Measurements from ENCODE around the gene INPP5B. TPM values are rescaled to one million over a fixed set of nuclear protein-coding genes. Genes with fewer than 3 reads are reported as not detected.

Gene INPP5B
- total and polyA plus RNA-seq, 5 experiments from 2014 or later: 11.3 to 46.7 (median 22.0) TPM

DNA sequence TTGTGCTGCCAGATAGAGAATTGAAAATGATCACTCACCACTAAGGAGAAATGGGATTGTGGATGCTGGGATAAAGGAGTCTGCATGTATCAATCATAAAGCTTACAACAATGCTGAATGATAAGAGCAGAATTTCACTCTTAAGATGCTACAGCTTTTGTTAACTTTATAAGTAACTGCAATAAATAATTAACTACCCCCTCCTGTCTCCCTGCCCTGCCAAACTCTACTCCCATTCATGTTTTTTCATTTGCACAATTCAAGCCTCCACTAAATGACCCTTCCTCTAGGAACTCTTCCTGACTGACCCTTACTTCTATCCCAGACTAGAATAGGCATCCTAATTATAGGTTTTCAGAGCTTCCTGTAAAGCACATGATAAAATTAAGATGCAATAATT lies 102.3 kb downstream of the INPP5B start:
- Mint-ChIP-seq H3K4me1 (peaks cover 24 to 50% (median 42%) of the 10 kb centered on the region in 4 donors), H3K9me3 (no peaks in the 10 kb centered on the region), H3K4me3 (no peak overlapping the region), H3K36me3 (peaks cover 0 to 51% (median 3%) of the 10 kb centered on the region in 3 donors), H3K27me3 (peaks cover 0 to 1% (median 0%) of the 10 kb centered on the region in 5 donors), H3K27ac (peak overlapping the region in 1 of 10 donors; percentile 6)
- POLR2A ChIA-PET: no interaction called here
- DNase-seq: no peak
- ATAC-seq: no peak

GRCh38 chr1:37841652-37842051 lies 105.2 kb downstream of the INPP5B start:
- no peak overlapping the region for H3K27ac Mint-ChIP-seq

GRCh38 chr1:37840711-37841110 lies 106.1 kb downstream of the INPP5B start:
- Mint-ChIP-seq H3K4me1 (peaks cover 17 to 20% (median 20%) of the 10 kb centered on the region in 4 donors), H3K4me3 (no peak overlapping the region), H3K27ac (no peak overlapping the region), H3K27me3 (peaks cover 0 to 1% (median 0%) of the 10 kb centered on the region in 5 donors), H3K36me3 (peaks cover 0 to 76% (median 12%) of the 10 kb centered on the region in 3 donors), H3K9me3 (no peaks in the 10 kb centered on the region)
- DNase-seq: no peak
- no peak for ATAC-seq
- POLR2A ChIA-PET: no interaction called here

More at GRCh38 chr1:37841652-37842051, 105.2 kb downstream of the INPP5B start:
- no peak overlapping the region for H3K4me3 Mint-ChIP-seq
- POLR2A ChIA-PET: no interaction called here
- DNase-seq (no peak), ATAC-seq (no peak)
- no peaks in the 10 kb centered on the region for H3K9me3 Mint-ChIP-seq
- peaks cover 17 to 29% (median 27%) of the 10 kb centered on the region in 4 donors for H3K4me1 Mint-ChIP-seq
- peaks cover 0 to 1% (median 0%) of the 10 kb centered on the region in 5 donors for H3K27me3 Mint-ChIP-seq
- H3K36me3 Mint-ChIP-seq: peaks cover 0 to 69% (median 12%) of the 10 kb centered on the region in 3 donors

DNA sequence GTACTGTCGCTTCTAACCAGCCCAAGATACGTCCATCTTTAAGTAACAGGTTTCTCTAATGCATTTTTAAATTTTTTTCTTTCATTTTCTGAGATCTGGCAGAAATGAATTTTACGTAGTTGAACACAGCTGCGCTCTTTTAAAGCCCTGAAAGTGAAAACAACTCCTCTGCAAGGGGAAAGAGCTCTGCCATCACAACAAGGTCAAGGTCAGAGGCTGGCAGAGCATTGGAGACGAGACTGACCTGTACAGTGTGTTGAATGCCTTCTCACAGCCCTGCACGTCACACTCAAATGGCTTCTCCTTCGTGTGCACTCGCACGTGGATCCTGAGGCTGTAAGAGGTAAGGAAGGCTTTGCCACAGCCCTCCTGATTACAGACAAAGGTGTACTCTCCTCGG lies 107.2 kb downstream of the INPP5B start:
- DNase-seq (no peak), ATAC-seq (no peak)
- POLR2A ChIA-PET: no interaction called here
- Mint-ChIP-seq H3K4me1 (peaks cover 10 to 11% (median 11%) of the 10 kb centered on the region in 4 donors), H3K27me3 (peaks cover 0 to 1% (median 0%) of the 10 kb centered on the region in 5 donors), H3K27ac (no peak overlapping the region), H3K4me3 (no peak overlapping the region), H3K36me3 (peaks cover 3 to 76% (median 20%) of the 10 kb centered on the region in 3 donors), H3K9me3 (no peaks in the 10 kb centered on the region)

DNA sequence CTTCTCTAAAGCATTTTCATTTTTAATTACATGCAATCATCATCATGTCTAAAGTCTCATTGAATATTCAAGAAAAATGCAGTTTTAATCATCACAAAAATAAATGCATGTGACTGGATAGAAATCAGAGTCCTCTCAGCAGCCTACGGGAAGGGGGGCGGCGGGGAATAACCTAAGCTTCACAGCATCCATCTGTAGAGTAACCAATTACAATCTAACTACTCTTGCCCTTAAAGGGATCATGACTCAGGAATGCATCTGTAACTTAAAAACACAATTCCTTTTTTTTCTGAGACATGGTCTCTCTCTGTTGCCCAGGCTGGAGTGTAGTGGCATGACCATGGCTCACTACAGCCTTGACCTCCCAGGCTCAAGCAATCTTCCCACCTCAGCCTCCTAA lies 110.1 kb downstream of the INPP5B start:
- no peaks in the 10 kb centered on the region for H3K9me3 Mint-ChIP-seq
- H3K36me3 Mint-ChIP-seq: peaks cover 8 to 81% (median 25%) of the 10 kb centered on the region in 3 donors
- peaks cover 0 to 2% (median under 1%) of the 10 kb centered on the region in 4 donors for H3K4me1 Mint-ChIP-seq
- POLR2A ChIA-PET: no interaction called here
- H3K27ac Mint-ChIP-seq: no peak overlapping the region
- ATAC-seq: no peak
- DNase-seq: no peak
- H3K27me3 Mint-ChIP-seq: peaks cover 0 to 1% (median 0%) of the 10 kb centered on the region in 5 donors
- H3K4me3 Mint-ChIP-seq: no peak overlapping the region

GRCh38 chr1:37831809-37832208 lies 115.0 kb downstream of the INPP5B start:
- POLR2A ChIA-PET: no interaction called here
- H3K36me3 Mint-ChIP-seq: peaks cover 8 to 80% (median 13%) of the 10 kb centered on the region in 3 donors

DNA sequence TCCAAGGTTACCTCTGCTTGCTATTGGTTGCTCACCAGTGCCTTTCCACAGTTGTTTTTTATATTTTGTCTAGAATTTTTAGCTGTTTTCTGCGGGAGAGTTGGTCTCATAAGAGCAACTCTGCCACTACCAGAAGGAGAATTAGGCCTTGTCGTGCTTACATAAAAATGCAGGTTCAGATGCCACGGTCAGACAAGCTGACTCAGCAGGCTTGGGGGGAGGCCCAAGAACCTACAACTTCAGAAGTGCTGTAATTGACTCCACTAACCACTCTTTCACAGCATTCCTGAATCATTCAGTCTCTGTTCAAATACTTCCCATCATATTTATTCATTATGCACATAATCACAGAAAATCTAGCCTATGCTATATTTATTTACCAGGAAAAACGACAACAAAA lies 115.7 kb downstream of the INPP5B start:
- Mint-ChIP-seq H3K4me3 (no peak overlapping the region), H3K27ac (no peak overlapping the region), H3K9me3 (no peaks in the 10 kb centered on the region), H3K36me3 (peaks cover 8 to 82% (median 13%) of the 10 kb centered on the region in 3 donors), H3K4me1 (peaks cover 0 to 3% (median 0%) of the 10 kb centered on the region in 4 donors), H3K27me3 (no peaks in the 10 kb centered on the region)
- POLR2A ChIA-PET: no interaction called here
- no peak for ATAC-seq
- DNase-seq: no peak

More at GRCh38 chr1:37831809-37832208, 115.0 kb downstream of the INPP5B start:
- Mint-ChIP-seq H3K4me1 (peaks cover 0 to 3% (median 0%) of the 10 kb centered on the region in 4 donors), H3K27ac (no peak overlapping the region), H3K27me3 (no peaks in the 10 kb centered on the region), H3K4me3 (no peak overlapping the region), H3K9me3 (no peaks in the 10 kb centered on the region)
- no peak for ATAC-seq
- DNase-seq: no peak

DNA sequence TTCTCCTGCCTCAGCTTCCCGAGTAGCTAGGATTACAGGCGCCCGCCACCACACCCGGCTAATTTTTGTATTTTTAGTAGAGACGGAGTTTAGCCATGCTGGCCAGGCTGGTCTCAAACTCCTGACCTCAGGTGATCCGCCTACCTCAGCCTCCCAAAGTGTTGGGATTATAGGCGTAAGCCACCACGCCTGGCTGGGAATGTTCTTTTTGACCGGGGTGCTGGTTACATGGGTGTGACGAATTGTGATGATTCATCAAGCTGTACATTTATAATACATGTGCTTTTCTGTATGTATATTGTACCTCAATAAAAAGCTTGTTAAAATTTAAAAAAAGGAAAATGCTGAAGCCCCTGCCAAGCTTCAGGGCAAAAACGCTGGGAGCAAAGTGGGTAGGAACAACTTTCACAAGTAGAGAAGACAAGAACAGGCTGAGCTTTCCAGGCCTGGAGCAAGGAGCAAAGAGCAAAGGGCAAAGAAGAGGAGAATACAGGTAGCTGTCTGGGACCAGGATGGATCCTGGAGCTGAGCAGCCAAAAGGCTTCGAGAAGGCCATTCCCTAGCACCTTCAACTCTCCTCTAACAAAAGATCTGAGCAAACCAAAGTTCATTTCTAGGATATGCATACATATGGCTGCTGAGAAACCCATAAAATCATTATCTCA lies 118.3 kb downstream of the INPP5B start:
- DNase-seq (no peak), ATAC-seq (no peak)
- Mint-ChIP-seq H3K36me3 (peaks cover 0 to 74% (median 3%) of the 10 kb centered on the region in 3 donors), H3K9me3 (no peaks in the 10 kb centered on the region), H3K27me3 (no peaks in the 10 kb centered on the region), H3K27ac (peak overlapping the region in 2 of 10 donors; percentile 8 to 37), H3K4me3 (no peak overlapping the region), H3K4me1 (peaks cover 0 to 9% (median 3%) of the 10 kb centered on the region in 4 donors)
- POLR2A ChIA-PET: no interaction called here

- ATAC-seq (no peak), DNase-seq (no peak)
- H3K4me1 Mint-ChIP-seq: peaks cover 0 to 12% (median 3%) of the 10 kb centered on the region in 4 donors
- H3K4me3 Mint-ChIP-seq: no peak overlapping the region
- H3K27ac Mint-ChIP-seq: peak overlapping the region in 2 of 10 donors; percentile 21 to 24
- no peaks in the 10 kb centered on the region for H3K9me3 Mint-ChIP-seq
- POLR2A ChIA-PET: no interaction called here
- no peaks in the 10 kb centered on the region for H3K27me3 Mint-ChIP-seq
- peaks cover 0 to 81% (median 8%) of the 10 kb centered on the region in 3 donors for H3K36me3 Mint-ChIP-seq
Measured at GRCh38 chr1:37825506-37825905, 121.3 kb downstream of the INPP5B start.

GRCh38 chr1:37824001-37824400 lies 122.9 kb downstream of the INPP5B start:
- ATAC-seq: no peak
- Mint-ChIP-seq H3K9me3 (no peaks in the 10 kb centered on the region), H3K4me3 (no peak overlapping the region), H3K36me3 (peaks cover 0 to 80% (median 12%) of the 10 kb centered on the region in 3 donors), H3K27ac (peak overlapping the region in 1 of 10 donors; percentile 79), H3K27me3 (no peaks in the 10 kb centered on the region), H3K4me1 (peaks cover 0 to 12% (median 3%) of the 10 kb centered on the region in 4 donors)
- POLR2A ChIA-PET: no interaction called here
- DNase-seq: no peak

GRCh38 chr1:37822906-37823815 lies 123.7 kb downstream of the INPP5B start:
- Mint-ChIP-seq H3K27me3 (no peaks in the 10 kb centered on the region), H3K4me1 (peaks cover 0 to 12% (median 3%) of the 10 kb centered on the region in 4 donors), H3K9me3 (no peaks in the 10 kb centered on the region), H3K4me3 (no peak overlapping the region), H3K36me3 (peaks cover 0 to 80% (median 12%) of the 10 kb centered on the region in 3 donors), H3K27ac (peak overlapping the region in 2 of 10 donors; percentile 13 to 79)
- ATAC-seq (no peak), DNase-seq (no peak)
- POLR2A ChIA-PET: no interaction called here

DNA sequence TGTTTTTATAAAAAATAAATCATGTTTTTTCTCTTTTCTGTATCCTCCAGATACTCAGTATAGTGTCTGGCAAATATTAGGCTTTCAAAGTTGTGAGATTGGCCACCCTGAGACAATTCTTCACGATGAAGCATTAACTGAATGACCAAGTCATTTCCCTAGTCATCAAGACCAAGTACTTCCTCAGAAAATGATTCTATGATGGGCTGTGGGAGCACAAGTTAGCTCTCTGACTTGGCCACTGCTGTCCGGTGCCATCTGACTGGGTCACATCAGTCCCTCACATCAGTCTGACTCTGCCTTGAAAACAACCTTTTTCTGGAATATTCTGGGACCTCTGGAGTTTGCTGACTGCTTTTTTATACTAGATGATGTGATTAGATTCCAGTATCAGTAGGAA lies 125.4 kb downstream of the INPP5B start:
- Mint-ChIP-seq H3K4me1 (peaks cover 0 to 12% (median 2%) of the 10 kb centered on the region in 4 donors), H3K9me3 (no peaks in the 10 kb centered on the region), H3K27me3 (no peaks in the 10 kb centered on the region), H3K27ac (no peak overlapping the region), H3K36me3 (peaks cover 0 to 81% (median 14%) of the 10 kb centered on the region in 3 donors), H3K4me3 (no peak overlapping the region)
- no peak for ATAC-seq
- no peak for DNase-seq
- POLR2A ChIA-PET: interaction anchor here (1.4 kb wide), 1 partner anchor 13 kb away, joined by 4 read pairs; the partner anchor contains the start of gene YRDC

Measured in naive thymus-derived CD8-positive, alpha-beta T cell (primary cell).